ENCODE results near the gene DHX15.

- TF ChIP-seq CTCF (IDR thresholded peaks at IDR 0.05) (no peak), POLR2A (IDR thresholded peaks at IDR 0.05) (no peak)
These were observed 89.0 kb downstream of the DHX15 start for GRCh38 chr4:24495388-24495787.
